Measurements from ENCODE around the gene ACOXL.
A peak's percentile ranks its signal among the peaks of the same experiment; 100 is the strongest.

The ACOXL gene

DNA sequence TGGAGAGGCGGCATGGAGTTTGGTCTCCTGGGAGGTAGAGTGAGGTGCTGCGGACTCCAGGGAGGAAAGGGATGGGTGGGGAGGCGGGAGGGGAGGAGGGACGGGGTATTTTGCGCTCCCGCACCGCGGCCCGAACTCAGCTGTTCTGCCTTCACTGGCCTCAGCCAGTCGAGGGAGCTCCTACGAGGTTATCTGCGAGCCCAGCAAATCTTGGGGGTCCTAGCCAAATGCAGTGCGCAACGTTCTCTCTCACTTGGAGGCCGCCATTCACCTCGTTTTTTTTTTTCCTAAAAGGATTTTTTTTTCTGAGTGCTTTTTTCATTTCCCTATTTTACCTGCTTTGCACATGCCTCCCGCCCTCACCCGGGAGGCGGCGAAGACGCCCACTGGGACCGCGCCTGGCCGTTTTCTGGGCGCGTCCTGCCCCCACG lies 387.5 kb downstream of the ACOXL start:
- no peak for DNase-seq

DNA sequence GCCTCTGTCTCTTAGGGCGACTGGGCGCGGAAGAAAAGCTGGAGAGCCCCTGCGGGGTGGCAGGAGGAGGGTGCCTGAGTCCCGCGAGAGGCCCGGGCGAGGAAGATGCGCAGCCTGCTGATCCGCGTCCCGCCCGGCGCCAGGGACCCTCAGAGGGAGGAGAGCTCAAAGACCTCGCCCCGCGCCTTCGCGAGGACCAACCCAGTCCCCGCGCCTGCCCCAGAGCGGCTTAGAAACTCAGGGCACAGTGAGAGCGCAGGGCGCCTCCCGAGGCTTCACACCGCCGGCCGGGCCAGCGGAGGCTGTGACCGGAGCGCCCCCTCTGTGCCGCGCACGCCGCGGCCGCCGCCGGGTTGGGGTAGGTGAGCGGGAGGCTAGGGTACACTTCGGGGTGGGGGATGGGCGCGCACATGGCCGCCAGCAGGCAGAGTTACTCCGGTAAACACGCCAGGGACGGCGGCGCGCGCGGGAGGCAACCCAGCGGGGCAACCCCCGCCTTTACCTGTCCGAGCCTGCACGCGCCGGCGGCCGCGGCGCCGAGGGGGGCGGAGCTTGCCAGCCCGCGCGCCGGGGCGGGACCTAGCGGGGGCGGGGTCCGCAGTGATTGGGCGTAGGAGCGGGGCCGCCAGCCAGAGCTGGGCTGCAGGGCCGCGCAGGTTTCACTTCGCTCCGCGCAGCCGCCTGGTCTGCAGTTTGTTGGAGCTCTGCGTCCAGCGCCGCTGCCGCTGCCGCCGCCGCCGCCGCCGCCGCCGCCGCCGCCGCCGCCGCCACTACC lies 388.1 kb downstream of the ACOXL start, which contains the start of gene BCL2L11:
BCL2L11 (plus strand) TSS at position 662 of the 775 bp plus-strand sequence. CDS start 2,832 bp downstream, outside the sequence.
- peak; percentile 88 to 92 for DNase-seq

DNA sequence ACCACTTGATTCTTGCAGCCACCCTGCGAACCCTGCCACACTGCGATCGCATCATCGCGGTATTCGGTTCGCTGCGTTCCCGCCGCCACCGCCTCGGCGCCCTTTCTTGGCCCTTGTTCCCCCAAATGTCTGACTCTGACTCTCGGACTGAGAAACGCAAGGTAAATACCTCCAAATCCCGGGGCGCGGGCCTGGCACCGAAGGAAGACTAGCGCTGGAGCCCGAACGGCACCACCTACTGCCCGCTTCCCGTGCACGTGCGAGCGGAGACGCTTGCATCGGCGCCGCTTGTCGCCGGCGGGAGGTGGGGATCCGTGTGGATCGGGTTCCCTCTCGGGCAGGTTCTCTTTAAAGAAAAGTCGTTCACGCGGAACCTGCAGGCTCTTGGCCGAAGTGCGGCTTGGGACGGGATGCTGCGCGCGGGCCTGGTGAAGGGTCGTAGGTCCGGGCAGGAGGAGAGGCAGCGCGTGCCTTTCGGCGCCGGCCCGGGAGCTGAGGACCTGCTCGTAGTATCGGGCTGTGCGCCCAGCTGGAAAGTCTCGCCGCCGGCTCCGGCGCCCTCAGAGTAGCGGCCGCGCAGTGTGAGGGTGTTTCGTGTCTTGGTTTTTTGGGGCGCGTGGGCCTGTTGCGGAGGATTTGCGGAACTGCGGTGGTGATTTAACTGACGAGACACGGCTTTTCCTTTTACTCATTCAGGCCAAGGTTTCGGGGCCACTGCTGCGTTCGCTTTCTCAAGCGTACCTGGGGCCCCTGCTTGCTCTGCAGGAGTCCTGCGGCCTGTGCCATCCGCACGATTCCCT lies 388.9 kb downstream of the ACOXL start:
- DNase-seq = peak; percentile 57 to 59

DNA sequence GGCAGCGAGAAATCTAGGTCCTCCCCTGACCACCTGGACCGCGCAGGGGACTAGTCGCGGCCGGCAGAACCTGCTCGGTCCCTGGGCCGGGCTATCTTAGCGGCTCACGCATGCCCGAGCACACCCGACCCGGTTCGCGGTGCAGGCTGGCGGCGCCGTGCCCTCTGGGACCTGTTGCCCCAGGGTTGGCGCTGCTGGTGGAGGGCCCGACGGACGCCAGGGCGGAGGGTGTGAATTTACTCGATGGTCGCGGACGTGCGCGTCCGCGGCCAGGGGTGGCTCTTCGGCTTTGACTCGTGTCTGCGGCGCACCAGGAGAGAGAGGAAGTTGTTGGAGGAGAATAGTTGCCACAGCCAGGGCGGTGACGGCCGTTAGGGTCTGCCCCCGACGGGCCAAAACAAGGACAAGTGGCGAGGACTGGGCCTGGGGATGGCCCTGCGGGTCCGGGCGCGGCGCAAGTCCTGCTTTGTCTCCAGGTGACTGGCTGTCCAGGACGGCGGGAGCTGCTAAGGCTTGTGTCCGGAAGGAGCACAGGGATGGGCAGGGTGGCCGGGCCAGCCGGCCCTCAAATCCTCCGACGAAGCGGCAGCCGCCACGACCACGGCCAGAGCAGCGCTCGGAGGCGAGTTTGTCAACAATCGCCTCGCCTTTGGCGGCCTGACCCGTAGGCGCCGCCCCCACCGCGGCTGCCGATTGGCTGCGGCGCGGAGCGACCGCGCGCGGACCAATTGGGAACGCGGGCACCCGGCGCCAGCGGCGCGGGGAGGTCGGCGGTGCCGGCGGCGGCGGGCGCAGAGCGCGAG lies 389.7 kb downstream of the ACOXL start:
- peak; percentile 77 to 84 for DNase-seq

DNA sequence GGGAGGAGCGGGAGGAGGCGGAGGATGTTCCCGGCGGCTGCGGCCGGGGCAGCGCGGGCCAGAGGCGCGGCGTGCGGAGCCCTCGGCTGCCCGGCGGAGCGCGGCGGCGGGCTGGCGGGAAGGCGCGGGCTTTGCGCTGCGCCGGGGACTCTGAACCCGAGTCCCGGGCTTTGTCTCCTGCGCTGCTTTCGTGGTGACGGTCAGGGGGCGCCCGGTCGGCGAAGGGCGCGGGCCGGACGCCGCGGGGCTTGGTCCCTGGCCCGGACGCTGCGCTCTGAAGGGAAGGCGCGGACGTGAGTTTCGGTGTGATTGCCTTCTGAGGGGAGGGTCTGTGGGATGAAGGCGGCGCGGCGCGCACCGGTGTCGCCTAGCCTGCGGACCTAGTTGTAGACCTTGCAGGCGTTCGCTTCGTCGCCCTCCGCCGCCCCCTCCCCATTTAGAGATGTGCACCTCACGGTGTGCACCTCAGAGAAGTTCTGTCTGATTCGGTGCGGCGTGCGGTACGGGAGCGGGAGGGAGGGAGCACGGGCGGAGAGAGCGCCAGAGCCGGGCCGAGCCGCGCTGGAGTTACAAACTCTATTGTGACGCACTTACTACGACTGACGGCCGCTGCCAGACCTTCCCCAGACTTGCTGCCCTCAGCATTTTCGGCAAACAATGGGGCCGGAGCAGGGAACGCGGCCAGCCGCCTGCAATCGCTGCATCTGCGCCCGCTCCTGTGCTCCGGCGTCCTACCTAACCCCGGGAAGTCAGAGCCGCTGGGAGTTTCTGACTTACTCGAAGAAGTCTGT lies 390.5 kb downstream of the ACOXL start:
- peak; percentile 42 to 55 for DNase-seq

DNA sequence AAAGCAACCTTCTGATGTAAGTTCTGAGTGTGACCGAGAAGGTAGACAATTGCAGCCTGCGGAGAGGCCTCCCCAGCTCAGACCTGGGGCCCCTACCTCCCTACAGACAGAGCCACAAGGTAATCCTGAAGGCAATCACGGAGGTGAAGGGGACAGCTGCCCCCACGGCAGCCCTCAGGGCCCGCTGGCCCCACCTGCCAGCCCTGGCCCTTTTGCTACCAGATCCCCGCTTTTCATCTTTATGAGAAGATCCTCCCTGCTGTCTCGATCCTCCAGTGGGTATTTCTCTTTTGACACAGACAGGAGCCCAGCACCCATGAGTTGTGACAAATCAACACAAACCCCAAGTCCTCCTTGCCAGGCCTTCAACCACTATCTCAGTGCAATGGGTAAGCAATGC lies 391.4 kb downstream of the ACOXL start:
- DNase-seq = no peak

DNA sequence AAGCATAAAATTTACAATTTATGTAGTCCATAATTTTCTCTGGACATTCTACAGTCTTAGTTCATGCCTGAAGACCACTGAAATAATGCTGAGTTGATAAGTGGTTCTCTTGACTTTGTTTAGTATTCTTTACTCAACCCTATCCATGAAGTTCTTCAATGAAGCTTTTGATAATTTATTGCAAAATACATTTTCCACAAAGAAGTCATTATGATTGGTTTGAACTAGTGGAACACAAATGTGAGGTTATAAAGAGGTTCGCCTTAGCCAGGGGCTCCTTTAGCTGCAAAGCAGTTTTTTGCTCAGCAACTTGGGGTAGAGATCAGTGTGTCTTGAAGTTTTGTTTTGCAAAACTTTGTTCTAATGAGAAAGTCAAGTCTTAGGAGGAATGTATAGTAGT lies 394.2 kb downstream of the ACOXL start:
- DNase-seq = no peak

DNA sequence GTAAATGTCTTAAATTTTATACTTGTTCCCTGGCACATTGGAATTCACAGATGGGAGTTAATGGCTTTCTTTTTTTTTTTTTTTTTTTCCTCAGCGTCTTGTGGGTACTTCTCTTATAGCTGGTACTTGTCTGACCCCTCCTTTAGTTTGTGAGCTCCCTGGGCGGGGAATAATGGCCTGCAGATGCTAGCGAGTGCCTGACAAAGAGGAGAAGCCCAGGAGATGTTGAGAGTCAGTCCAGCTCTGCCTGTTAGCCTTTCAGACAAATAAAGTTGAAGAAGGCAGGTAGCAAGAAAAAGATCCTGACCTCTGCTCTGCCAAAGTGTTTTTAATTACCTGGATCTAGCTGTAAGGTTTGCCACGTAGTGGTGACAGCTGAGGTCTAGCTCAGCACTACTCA lies 395.0 kb downstream of the ACOXL start:
- no peak for DNase-seq

DNA sequence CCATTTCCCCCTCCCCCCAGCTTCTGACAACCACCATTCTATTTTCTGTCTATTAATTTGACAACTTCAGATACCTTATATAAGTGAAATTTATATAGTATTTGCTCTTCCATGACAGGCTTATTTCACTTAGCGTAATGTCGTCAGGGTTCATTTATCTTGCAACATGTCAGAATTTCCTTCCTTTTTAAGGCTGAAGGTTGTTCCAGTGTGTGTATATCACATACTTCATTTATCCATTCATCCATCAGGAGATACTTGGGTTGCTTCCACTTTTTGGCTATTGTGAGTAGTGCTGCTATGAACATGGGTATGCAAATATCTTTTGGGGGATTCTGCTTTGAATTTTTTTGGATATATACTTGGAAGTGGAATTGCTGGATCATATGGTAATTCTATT lies 395.7 kb downstream of the ACOXL start:
- no peak for DNase-seq

DNA sequence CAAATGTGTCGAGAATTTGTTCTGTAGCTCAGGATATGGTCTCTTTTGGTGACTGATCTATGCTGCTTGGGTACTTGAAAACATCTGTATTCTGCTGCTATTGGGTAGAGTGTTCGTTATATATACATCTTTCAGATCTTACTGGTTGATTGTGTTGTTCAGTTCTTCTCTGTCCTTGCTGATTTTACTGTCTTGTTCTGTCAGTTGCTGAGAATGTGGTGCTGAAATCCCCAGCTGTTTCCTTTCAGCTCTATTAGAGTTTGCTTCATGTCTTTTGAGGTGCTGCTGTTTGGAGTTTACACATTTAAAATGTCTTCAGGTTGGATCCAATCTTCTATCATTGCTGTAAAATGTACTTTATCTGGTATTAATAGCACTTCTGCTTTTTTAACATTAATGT lies 401.2 kb downstream of the ACOXL start:
- no peak for DNase-seq

DNA sequence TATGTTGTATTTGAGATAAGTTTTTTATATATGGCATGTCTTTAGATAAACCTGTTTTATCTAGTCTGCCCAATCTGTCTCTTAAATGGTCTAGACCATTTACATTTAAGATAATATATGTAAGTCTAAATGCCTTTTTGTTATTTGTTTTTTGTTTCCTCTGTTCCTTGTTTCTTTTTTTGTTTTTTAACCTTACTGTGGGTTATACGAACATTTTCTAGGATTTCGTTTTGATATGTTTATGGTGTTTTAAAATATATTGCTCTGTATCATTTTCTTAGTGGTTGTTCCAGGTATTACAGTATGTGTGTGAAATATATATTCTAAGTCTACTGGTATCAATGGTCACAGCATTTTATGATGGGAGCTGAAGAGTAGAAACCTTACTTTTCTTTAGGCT lies 401.7 kb downstream of the ACOXL start:
- DNase-seq = no peak

DNA sequence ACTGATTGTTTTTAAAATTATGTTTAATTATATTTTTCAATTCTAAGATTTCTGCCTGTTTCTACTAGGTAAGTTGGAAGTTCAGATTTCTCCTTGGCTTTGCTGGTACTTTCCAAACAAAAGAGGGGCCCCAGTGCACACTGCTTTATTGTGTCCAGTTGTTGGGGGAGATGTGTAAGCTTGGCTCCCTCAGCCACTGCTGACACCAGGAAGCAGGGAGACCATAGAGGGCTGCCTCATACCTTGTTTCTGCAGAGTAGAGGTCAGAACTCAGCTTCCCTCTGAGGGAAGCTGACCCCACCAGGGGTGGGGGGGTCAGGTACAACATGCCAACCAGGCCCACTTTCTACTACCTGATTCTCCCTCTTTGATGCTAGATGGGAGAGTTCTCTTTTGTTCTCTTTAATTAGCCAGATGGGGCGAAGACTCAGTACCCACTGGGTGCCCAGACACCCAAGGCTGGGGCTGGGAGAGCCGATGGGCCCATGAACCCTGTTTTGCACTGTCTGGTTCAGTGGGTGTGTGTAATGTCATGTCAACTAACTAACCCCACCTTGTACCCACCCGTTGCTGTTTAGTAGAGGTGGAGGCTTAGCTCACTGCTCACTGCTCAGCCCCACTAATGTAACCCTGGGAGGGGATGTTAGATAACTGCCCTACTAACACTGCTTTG lies 403.0 kb downstream of the ACOXL start:
- no peak for DNase-seq

DNA sequence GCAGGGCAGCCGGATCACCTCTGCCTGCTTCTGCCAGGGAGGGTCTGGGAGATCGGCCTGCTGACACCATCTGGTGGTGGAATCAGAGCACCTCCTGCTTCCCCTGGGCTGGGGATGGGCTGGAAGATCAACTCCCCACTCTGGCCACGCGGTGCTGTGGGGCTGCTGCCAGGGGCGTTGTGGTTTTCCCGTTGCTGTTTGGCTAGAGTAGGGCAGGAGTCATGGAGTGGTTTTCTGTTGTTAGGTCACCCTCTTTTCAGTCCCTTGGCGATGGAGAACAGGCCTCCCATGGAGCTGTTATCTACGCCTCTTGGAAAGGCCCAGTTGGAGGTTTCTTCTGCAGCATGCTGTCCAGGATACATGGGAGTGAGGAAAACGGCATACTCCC lies 403.5 kb downstream of the ACOXL start:
- DNase-seq = no peak

DNA sequence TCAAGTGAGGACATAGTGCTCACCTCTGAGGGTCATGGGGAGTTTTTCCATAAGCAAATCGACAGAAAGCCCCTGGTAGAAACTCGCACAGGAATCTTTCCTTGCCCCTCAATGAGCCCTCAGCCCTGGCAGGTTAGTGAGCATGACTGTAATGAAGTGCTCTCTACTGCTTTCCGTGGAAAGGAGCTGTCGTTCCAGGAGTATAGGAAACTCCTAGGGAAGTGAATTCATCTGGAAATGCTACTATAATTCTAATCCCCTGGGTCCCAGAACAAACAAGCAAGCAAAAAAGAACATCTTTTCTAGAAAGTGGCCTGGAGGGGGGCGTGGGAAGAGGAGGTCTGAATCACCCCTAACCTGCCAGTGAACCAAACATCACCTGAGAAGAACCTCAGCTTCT lies 406.5 kb downstream of the ACOXL start:
- DNase-seq = no peak

DNA sequence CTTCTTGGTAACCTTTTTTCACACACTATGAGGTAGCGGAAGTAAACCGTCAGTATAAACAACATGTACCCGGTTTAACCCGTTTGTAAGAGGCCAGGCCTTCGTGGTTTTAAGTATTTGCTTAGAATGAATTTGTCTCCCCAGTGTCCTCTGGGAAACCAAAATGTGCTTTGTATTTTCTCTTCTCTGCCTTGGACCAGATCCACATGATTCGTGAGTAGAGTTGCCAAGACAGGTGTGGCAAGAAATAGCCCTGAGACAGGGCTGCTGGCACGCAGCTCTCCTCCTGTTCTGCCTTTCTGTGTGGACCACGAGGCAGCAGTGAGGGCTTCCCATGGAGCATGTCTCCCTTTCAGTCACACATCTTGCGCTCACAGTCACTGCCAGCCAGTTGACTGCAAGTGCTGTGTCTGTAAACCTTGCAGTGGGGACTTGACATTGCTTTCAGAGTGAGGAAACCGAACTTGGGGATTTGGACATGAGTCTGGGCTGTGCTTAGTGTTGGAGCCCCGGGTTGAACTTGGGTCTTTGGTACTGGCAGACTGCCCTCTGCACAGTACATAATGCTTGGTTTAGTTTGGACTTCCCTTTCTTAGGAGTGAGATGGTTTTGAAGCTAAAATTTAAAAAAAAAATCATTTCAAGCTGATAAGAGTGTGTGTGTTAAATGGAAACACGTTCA lies 407.4 kb downstream of the ACOXL start:
- no peak for DNase-seq

DNA sequence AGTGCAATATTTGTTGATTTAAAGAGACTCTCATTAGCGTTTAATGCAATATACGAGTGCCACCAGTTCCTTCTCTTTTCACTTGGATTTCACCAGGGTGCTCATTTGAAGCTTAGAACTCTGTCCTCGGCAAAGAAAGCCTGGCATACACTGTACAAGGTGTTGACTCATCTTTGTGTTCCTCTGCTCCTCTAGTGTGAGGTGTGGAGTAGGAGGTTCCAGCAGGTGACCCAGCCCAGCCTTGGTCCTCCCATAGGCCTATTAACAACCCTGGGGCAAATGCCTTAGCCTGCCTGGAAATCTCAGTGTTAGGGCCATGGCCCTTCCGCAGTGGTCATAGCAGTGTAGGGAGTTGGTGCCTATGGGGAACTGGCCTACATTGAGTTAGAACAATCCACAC lies 408.4 kb downstream of the ACOXL start:
- DNase-seq = no peak

DNA sequence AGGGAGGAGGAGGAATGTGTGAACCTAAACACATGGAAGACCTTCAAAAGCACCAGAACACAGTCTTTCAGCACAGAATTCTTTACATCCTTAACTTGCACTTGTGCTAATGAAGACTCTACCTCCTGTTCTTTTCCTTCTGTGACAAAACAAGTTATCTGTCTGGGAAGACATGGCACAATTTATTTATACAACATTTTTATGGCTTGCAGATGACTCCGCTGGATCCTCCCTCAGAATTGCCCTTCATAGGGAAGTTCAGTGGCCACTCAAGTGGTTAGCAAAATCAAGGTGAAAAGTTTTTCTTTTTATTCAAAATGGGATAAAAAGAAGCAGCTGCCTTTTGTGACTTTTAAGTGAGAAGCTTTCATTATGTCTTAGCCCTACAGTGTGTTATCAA lies 409.7 kb downstream of the ACOXL start:
- DNase-seq = no peak

DNA sequence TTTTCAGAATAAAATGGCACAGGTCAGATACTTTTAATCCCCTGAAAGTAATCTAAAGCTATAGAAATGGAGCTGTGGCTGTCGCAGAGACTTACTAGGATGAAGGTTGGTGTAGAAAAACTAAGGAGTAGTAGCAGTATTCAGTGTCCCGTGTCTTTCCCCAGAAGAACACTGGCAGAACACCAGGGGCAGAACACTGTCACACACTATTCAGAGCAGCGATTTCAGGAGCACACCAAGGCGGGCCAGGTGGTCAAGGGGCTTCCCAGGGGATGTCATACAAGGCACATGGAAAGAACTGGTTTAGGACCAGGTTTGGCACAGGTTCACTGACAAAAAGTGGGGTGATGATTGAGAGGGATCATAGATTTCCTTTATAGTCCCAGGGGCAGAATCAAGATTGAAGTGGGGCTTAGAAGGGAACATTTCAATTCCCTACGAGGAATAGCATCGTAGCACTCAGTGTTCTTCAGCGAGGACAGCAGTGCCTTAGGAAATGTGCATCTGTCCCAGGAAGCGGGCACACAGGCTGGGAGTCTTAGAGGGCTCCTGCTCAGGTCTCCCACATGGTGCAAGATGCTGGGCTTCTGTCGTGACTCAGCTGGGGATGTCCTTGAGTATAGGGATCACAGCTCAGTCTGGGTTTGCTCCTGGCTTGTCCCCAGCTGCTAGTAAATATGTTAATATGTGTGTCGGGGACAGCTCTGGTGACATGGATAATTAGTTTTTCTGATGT lies 410.9 kb downstream of the ACOXL start:
- no peak for DNase-seq

DNA sequence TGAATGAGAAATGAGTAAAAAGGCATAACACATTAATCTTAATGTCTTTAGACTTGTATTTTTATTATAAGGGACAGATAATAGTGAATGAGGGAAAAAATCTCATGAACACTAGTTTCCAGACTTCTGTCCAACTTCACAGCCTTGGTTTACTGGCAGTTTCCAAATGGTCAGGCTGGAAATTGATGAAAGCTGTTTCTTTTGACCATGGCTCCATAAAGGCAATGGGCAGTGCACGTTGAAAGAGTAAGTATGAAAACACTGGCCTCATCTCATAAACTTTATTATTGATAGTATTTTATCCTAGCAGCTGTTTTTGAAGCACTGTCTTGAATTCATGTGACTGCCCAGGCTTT lies 411.4 kb downstream of the ACOXL start:
- no peak for DNase-seq

DNA sequence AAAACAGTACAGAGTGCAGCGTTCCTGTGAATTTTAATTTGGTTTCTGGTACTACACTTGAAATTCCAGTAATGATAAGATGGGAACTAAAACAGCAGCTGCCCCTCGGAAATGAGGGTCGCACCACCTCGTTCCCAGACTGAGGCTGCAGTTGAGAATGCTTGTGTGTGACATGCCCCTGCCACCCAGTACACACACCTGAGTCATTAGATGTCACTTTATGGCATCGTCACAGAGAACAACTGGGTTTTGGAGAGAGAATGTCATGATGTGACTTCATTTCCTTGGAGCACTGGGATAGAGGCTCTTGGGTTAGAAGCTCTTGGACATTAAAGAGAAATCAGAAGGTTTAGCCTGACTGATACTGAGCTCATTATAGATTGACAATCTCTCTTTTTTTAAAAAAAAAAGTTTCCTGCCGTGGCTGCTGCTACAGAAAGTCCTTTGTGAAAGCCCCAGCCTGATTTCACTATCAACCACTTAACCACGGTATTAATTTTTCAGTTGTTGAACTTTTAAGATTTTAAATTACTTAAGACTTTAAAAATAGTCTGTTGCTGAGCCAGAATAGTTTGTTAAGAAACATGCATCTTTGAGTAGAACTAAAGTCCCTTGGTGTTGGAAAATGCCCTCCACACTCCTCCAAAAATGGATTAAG lies 412.9 kb downstream of the ACOXL start:
- no peak for DNase-seq
